Measurements from ENCODE around the gene CPVL.
"Not testable (repeated sequence)": the region's sequence is repeated elsewhere in the genome, so short reads cannot be mapped to it uniquely, and the experiment has no call there.

The CPVL gene

GRCh38 chr7:29119538-29119937 lies 26.8 kb downstream of the CPVL start:
- DNase-seq (ENCODE audit: low read depth), result no peak

GRCh38 chr7:29116361-29117200 lies 29.8 kb downstream of the CPVL start:
- DNase-seq (ENCODE audit: low read depth), result no peak

GRCh38 chr7:29115753-29116152 lies 30.6 kb downstream of the CPVL start:
- no peak for DNase-seq (ENCODE audit: low read depth)

GRCh38 chr7:29115130-29115687 lies 31.1 kb downstream of the CPVL start:
- no peak for DNase-seq (ENCODE audit: low read depth)

DNA sequence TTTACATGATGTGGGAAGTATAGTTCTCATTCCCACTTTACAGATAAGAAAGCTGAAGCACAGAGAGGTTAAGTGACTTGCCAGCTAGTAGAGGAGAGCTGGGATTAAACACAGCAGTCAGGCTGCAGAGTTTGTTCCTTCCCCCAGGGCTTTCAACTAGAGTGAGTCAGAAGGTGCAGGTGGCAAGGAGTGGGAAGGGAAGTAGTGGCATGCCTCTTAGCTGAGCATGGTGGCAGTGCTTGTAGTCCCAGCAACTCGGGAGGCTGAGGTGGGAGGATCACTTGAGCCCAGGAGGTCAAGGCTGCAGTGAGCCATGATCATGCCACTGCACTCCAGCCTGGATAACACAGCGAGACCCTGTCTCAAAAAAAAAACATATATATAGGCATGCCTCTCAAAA lies 32.1 kb downstream of the CPVL start:
- DNase-seq (ENCODE audit: low read depth), result not testable (repeated sequence)

DNA sequence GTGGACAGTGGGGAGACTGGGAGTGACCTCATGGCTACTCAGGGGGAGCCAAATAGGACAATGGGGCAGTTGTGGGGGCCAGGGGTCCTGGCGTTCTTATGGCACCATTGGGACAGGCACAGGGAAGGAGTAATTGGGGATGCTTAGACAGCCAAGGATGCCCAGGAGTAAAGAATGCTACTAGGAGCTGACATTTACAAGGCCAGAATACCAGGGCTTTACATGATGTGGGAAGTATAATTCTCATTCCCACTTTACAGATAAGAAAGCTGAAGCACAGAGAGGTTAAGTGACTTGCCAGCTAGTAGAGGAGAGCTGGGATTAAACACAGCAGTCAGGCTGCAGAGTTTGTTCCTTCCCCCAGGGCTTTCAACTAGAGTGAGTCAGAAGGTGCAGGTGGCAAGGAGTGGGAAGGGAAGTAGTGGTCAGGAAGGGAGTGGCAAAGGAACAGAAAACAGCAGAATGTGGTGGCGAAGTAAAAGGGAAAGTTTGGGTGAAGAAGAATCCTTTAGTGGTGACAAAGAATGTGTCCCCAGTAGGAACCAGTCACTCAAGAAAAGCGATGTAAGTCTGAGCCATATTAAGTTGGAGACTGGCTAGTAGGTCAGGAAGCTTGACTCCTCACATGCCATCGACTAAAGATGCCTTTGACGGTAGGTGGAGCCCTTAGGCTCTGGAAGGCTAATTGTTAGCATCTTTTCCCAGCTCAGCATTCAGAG lies 32.8 kb downstream of the CPVL start:
- DNase-seq (ENCODE audit: low read depth), result no peak

DNA sequence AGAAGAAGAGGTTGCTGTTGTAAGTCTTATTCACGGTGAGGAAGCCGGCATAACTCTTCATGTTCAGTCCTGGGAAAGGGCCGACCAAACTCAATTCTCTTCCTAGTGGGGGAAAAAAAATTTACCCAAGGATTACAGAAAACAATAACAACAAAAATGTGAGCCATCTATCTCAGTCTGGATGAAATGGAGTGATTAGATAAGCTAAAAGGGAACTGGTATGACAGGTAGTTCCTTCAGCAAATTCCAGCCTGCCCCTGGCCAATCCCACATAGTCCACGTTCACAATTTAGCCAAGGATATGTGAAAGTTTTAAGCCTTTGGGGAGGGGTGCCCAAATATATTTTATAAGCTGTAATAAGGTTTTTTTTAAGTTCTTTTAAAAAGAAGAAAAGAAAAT lies 33.6 kb downstream of the CPVL start:
- no peak for DNase-seq (ENCODE audit: low read depth)

DNA sequence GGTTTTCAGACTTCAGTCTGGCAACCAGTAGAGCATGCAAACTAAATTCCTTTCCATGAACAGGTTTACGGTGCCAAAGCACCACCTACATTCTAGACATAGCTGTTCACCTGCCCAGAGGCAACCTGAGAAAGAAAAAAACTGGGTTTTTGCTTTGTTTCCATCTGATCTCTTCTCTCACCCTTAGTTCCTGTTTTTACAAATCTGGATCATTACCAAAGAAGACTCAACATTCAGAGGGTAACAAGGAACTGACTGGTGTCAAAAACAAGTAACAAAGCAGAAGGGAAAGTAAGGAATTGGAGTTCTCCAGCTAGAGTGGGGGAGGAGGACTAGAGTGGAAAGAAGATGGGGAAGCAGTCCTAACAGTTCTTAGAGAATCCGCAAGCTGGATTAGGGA lies 36.4 kb downstream of the CPVL start:
- DNase-seq (ENCODE audit: low read depth), result no peak

GRCh38 chr7:29109358-29109757 lies 37.0 kb downstream of the CPVL start:
- DNase-seq (ENCODE audit: low read depth), result no peak

DNA sequence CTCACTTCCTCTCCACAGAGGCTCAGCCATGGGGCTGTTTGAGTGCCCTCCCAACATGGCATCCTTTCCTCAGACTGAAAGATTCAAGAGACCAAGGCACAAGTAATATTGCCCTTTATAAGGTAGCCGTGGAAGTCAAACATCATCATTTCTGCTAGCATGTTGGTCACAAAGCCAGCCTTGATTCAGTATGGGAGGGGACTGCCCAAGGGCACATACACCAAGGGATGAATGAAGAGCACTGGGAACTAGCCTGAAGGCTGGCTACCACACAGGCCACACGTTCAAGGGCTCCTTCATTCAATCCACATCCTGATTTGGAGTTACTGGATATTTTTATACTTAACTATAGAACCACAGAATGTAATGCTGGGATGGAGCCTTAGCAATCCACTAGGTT lies 39.3 kb downstream of the CPVL start:
- no peak for DNase-seq (ENCODE audit: low read depth)

- no peak for DNase-seq (ENCODE audit: low read depth)
Measured at GRCh38 chr7:29106669-29106988, 39.7 kb downstream of the CPVL start.

DNA sequence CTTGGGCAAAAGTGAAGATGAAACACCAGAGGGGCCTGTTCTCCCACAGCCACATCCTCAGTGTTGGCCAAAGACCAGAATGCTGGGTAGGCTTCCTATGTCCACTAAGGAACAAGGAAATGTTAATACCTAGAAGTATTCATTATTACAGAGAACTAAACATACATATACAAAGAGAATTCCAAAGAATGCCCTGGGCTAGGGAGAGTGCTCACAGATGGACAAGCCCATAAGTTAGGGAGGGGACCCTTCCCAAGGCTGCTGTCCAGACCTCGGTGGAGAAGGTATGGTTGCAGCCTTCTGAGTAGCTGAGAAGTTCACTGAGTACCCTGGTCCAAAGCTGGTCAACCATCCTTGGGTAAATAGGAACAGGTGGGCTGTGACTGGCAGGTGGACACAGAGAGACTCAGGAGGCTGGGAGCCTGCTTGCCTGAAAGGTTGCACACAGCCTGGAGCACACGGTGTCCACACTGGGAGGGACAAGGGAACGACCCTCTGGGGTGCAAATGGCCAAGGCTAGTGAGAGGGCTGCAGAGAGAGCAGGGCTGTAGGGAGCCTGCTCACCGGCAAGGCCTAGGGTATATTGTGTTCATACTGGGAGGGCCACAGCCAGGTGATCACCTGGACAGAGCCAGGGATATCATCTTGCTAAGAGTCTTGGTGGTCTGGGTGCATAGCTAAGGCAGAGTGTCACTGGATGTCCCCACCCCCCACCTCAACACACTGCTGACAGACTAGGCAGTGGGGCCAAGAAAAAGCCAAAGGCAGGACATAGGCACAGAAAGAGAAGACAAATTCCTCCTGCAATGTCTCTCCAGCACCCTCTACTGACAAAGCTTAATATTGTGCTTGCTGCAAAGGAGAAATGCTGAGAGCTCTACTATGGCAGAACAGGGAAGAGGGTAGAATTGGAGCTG lies 40.3 kb downstream of the CPVL start:
- DNase-seq (ENCODE audit: low read depth), result no peak

DNA sequence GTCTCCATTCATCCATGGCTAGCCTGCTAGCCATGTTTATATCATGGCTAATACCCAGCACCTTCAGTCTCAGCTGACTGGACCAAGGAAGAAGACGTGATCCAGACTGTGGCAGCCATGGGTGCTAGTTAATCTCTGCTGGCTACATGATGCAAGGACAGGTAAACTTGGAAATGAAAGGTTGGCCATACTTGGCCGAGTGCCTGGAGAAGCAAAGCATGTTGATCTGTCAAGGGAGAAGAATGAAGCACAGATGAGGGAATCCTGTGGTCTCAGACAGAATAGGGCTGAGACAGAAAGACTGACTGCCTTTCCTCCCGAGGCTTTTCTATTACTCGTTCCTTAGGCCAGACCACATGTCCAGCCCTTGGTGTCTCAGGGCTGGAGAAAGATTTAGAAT lies 41.1 kb downstream of the CPVL start:
- no peak for DNase-seq (ENCODE audit: low read depth)

DNA sequence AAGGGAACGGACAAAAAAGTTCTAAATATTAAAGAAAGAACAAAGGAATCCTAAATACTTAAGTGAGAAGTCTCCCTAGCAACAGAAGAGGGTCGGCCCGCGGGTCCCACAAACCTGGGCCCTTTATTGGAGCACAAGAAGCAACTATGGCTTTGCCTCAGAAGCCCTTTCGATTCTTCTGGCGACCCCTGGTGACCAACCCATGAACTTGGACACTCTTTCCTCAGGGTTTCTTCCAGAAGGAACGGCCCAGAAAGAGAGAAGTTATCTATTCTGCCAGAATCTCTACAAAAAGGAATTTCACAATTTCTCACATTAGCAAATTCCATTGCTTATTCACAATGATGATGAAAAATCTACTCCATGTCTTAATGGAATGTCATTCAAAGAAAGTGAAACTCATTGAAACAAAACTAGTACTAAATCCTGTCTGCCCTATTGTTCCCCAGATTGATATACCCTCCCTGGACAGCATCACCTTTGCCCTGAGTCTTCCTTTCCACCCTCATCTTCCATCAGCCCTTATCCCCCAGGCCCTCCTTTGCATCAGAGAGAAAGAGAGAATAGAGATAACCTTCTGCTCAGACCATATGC lies 43.7 kb downstream of the CPVL start:
- DNase-seq (ENCODE audit: low read depth), result no peak

DNA sequence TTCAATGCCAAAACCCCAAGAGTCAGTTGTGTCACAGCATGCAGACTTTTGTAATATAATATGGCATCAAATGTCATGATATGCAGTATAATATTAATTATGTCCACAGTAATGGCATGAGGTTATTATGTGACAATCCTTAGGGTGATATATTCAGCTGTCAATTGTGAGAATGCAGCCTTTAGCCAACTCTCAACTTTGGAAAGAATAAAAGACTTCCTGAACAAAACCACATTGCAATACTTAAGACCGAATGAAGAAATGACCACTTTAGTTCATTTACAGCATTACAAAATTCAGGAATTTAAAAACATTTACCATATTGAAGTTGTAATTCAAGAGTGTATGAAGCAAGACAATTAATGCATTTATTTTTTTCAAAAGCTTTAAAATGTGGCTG lies 45.4 kb downstream of the CPVL start:
- DNase-seq (ENCODE audit: low read depth), result no peak

DNA sequence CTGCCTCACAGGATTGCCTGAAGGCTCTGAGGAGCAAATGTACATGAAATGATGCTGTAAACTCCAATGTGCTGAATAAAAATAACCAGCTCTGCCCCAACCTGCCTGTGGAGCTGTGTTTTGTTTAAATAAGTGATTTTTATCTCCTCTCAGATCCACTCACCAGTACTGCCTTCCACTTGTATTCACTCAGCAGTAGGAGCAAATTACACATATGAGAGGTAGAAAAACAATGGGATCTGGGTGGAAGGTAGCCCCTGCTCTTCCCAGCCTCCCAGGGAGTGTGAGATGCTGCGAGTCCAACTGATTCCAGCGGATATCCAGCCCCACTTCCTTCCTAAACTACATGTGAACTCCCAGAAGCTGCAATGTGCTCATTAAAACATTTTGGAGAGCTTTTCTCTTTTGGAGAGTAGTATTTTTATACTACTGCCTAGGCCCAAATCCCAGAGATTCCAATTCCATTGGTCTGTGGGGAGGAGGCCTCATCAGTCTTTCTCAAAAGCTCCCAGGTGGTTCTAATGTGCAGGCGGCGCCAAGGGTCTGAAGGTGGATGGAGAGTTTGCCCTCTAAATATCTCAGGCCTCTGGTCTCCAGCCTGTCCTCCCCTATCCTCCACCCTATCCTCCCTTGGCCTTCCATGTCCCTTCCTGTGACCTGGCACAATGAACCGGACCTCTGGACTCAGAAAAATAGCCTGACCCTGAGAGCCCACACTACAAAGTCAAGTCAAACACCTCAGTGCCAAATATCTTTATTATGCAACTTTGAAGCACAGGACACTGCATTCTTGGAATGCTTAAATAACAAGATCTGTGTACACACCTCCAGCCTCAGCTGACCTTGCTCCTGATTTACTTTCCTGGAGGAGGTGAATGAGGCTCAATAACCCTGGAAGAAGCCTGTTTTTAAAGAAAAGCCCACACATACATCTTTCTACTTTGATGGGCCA lies 46.2 kb downstream of the CPVL start:
- no peak for DNase-seq (ENCODE audit: low read depth)

DNA sequence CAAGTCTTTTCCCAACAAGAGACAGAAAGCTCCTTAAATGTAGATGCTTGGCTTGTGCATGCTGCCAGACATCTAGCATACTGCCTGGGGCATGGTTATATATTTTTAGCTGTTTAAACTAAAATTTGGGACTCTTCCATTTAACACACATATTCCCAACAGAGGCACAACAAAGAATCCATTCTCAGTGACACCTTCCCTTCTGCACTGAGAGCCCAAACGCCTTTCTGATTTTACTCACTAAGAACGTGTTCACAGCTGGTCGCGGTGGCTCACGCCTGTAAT lies 49.9 kb downstream of the CPVL start:
- DNase-seq (ENCODE audit: low read depth), result no peak

DNA sequence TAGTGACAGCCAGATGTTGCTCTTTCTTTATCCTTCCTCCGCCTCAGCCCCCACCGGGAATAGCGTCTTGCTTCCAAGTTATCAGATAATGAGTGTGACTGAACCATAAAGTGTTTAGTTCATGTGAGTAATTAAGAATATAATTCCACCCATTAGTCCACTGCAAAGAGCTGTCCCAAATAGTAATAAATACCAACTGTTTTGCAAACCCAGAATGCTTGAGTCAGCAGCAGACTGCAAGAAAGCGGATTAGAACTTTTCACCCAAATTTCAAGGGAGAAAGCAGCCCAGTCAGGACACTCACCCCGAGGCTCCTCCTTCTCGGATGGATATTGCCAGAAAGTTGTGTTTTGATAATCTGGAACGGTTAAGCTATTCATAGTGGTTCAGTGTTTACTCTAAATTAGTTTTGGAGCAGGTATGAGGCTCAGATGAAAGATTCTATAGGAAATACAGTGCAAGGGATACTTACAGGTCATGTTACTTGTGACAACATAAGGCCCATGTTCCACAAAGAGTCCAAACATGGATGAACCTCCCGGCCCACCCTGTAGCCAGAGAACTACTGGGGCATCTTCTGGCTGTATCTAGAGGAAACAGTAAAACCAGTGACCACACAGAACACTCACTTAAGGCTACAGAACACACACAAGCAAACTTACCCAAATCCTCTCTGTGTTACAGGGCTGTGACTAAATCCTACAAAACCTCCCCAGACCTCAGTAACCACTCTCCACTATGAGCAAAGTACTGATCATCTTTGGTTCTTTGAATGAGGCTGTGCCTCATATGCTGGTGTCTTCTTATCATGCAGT lies 50.5 kb downstream of the CPVL start:
- DNase-seq (ENCODE audit: low read depth), result no peak

- not testable (repeated sequence) for DNase-seq (ENCODE audit: low read depth)
Measured at GRCh38 chr7:29093091-29093490, 53.2 kb downstream of the CPVL start.

DNA sequence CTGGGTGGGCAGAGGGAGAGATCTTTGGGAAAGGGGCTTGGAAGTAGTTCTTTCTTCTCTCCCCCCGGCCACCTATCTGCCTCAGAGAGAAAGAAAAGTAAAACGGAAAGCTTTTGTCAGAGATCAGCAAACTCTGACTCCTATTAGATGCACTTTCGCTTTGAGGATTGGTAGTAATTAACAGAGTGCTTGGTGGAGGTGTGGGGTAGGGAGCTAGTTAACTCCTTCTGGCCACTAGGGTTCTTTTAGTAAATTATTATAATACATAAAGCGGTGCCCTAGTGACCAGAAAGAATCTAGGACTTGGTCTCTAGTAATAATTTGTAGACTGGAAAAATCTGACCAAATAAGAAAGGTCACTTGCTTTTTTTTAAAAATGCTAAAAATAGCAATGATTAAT lies 54.6 kb downstream of the CPVL start:
- no peak for DNase-seq (ENCODE audit: low read depth)

Data from T follicular helper cell (primary cell).